Erythroblast (primary cell): ENCODE results near the gene QSOX1.

ENCODE experiments used
- DNase-seq, 2 experiments: peaks; one replicate each; lab custom pipeline; 2025; lab: John Stamatoyannopoulos, UW
- GATA1 ChIP-seq: IDR thresholded peaks from 2 replicates; pipeline ENCODE4 v1.6.1; 2011; ENCODE audit warnings: low read depth, mild to moderate bottlenecking, control low read depth, low read length, moderate library complexity
- POLR2A ChIP-seq: IDR thresholded peaks from 2 replicates; pipeline ENCODE4 v1.6.1; 2011; ENCODE audit warnings: mild to moderate bottlenecking, low read length

QSOX1 gene

DNA sequence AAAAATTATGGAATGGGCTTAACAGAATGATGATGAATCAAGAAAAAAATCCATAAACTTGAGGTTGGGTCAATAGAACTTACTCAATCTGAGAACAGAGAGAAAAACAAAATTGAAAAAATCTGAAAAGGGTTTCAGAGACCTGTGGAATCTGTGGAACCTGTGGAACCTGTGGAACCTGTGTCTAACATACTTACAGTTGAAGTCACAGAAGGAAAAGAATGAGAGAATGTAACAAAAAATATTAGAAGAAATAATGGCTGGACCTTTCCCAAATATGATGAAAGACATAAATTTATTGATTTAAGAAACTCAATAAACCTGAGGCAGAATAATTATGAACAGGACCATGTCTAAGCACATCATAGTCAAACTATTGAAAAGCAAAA lies 17.7 kb upstream of the QSOX1 start:
- no peak for TF ChIP-seq GATA1
- TF ChIP-seq POLR2A = no peak

GRCh38 chr1:180137776-180138175 lies 16.9 kb upstream of the QSOX1 start:
- no peak for DNase-seq
- TF ChIP-seq POLR2A (no peak), GATA1 (no peak)

More for the DNA sequence above, 17.7 kb upstream of the QSOX1 start:
- DNase-seq = no peak

DNA sequence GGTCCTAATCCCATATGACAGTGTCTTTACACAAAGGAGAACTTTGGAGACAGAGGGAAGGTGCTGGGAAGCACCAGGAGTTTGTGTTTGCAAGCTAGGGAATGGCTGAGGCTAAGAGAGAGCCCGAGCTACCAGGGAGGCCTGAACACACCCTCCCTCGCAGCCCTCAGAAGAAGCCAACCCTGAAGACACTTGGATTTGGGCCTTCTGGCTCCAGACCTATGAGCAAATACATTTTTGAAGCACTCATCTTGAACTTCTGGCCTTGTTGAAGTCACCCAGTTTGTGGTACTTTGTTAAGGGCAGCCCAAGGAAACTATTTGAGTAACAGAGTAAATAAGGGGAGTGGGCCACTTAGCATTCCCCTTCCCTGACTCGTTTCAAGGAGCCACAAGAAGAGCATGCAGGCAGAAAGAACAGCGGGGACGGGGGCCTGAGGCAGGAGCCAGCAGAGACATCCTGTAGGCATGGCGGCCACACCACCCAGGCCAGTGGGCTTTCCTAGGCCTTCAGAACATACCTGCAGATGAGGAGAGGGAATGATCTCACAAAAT lies 13.2 kb upstream of the QSOX1 start:
- no peak for DNase-seq
- TF ChIP-seq GATA1 (no peak), POLR2A (no peak)

DNA sequence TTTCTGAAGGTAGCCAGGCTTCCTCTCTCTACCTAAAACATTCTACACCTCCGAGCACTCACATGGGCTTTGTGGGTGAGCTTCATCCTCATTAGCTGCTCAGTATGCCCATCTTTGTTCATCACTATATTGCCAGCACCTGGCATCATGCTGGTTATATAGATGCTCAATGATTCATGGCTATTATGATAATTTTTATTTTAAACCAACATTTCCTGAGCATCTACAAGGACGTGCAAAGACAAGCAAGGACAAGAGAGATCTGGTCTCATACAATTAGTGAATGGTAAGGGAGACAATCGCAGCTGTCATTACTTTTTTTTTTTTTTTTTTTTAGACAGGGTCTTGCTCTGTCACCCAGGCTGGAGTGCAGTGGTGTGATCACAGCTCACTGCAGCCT lies 11.3 kb upstream of the QSOX1 start:
- TF ChIP-seq POLR2A (no peak), GATA1 (no peak)
- DNase-seq = no peak

DNA sequence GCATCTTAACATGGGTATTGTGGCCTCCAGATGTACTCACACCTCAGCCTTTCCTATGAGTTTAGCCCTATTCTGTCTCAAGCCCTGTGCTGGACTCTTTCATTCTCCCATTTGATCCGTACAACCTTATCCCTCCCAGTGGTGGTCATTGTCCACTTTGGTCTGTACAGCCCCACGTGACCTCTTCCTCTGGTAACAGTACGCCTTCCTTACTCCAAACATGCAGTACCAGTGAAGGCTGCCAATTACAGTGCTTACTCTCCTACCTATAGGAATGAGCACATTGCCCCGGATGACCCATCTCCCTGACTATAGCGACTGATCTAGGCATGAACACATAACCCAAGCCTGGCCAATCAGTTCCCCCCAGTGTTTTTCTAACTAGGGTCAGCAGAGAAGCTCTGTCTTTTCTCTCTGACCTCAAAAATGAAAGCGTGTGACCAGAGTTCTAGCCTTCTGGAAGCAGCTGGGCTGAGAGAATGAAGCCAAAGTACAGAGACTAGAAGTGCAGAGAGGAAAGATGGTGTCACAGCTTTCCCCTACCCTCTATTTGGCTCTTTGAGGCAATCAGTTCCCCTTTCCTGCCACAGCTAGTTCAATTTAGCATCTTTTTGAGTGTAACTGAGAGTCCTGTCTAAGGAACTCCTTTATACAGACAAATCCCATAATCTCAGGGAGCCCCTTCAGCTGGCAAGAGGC lies 9.9 kb upstream of the QSOX1 start:
- no peak for DNase-seq
- TF ChIP-seq GATA1 = no peak
- TF ChIP-seq POLR2A = no peak

- DNase-seq = no peak
- TF ChIP-seq POLR2A (no peak), GATA1 (no peak)
Measured at GRCh38 chr1:180145446-180145845, 9.2 kb upstream of the QSOX1 start.

GRCh38 chr1:180150982-180151381 lies 3.7 kb upstream of the QSOX1 start:
- no peak for TF ChIP-seq GATA1
- no peak for TF ChIP-seq POLR2A
- no peak for DNase-seq

GRCh38 chr1:180151508-180151907 lies 3.2 kb upstream of the QSOX1 start:
- no peak for DNase-seq
- TF ChIP-seq GATA1 (no peak), POLR2A (no peak)

- no peak for DNase-seq
- no peak for TF ChIP-seq GATA1
- TF ChIP-seq POLR2A = no peak
Measured at GRCh38 chr1:180152588-180152987, 2.1 kb upstream of the QSOX1 start.

GRCh38 chr1:180153032-180153431 lies 1.6 kb upstream of the QSOX1 start:
- no peak for DNase-seq
- TF ChIP-seq GATA1 (no peak), POLR2A (no peak)

GRCh38 chr1:180154003-180154324 lies 705 bp upstream of the QSOX1 start:
- TF ChIP-seq POLR2A (no peak), GATA1 (no peak)
- peak in 1 of 2 experiments; percentile 47 for DNase-seq

- TF ChIP-seq POLR2A (no peak), GATA1 (no peak)
- peak in 1 of 2 experiments; percentile 47 for DNase-seq
Measured at GRCh38 chr1:180155182-180155682, 563 bp downstream of the QSOX1 start.

DNA sequence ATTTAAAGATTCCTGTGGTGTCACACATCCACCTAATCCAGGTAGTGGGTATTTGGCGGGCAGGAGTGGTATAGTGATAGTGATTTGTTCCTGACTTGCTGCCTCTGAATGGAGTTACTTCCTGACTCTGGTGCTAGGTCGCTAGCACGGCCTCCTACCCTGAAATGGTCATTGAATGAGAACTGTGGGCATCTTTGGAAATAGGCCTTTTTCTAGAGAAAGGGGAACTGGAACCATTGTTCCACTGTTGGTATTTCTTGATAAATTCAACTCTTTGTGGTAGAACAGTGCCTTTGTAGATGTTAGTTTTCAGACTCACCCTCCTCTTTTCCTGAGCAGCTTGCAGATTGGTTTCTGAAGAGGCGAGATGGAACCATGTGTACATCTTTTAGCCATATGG lies 1.5 kb downstream of the QSOX1 start:
- TF ChIP-seq POLR2A = no peak
- TF ChIP-seq GATA1 = no peak
- no peak for DNase-seq

DNA sequence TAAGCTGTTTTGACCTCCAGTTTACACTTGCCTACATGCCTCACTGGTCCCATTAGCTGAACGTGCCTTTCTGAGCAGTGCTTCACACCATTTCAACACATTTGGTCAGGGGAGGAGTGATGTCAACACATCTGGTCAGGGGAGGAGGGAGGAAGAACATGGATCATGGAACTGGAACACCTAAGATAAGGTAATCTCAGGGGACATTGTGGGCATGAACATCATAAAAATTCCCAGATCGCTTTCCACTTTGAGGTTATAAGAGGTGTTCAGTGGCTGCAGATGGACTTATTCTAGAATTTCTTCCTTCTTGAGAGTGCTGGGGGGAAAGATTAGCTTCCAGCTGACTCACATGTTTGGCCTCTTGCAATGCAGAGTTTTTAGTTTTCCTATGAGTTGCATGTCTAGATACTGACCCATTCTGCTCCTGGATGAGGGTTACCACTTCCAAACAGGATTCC lies 2.0 kb downstream of the QSOX1 start:
- TF ChIP-seq GATA1 = no peak
- TF ChIP-seq POLR2A = no peak
- DNase-seq = peak; percentile 39 to 44

DNA sequence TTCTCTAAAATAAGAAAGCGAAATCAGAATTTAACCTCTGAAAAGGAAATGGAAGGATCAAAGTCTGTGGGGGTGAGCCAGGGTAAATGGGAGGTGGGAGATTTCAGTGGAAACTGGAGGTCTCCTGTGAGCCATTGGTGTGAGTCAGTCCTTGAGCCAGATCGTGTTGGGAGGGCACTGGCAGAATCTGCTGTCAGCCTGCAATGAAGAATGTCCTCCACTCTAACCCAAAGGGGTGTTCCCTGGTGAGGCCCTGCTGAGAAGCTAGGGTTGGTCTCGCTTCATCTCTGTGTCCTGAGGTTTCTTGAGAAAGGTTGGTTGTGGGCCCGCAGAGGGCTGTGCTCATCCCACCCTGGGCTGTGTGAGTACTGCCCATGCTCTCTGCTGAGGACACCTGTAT lies 2.4 kb downstream of the QSOX1 start:
- no peak for DNase-seq
- no peak for TF ChIP-seq GATA1
- no peak for TF ChIP-seq POLR2A

DNA sequence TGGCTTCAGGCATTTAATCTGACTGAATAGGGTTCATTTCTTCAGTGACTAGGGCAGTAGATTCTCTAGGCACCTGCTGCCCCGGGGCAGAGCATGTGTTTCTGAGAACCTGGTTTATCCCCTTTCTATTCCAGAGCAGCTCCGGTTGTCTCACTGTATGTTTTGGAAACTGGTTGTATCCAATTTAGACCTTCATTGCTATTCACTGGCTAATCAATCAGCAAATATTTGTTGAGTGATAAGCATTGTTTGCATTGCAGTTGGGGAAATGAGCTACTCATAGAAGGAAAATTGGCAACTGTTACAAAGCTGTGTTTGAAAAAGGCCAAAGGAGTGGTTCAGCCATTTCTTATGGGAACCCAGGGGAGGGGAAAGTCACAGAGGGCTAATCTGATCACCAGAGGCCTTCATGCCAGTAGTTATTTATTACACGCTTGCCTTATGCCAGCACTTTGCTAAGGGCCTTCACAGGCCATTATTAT lies 2.9 kb downstream of the QSOX1 start:
- TF ChIP-seq GATA1 = no peak
- TF ChIP-seq POLR2A = no peak
- no peak for DNase-seq
